Loucy (cell line): ENCODE data around the gene PDLIM7.

Experiments
- H2AFZ ChIP-seq: fragments of 200-600 bp; sonication (generic); 2 replicates; pipeline ENCODE4 v1.6.0; 2016; ENCODE audit warnings: antibody characterized with exemption, mild to moderate bottlenecking, low read length, moderate library complexity
- H3F3A ChIP-seq: fragments of 200-600 bp; 2 replicates; pipeline ENCODE4 v1.6.0; 2016; ENCODE audit warnings: antibody characterized with exemption, low read depth, mild to moderate bottlenecking
- H3K27me3 ChIP-seq: fragments of 200-600 bp; sonication (generic); 2 replicates; pipeline ENCODE4 v1.6.1; 2014; ENCODE audit warnings: low read length, mild to moderate bottlenecking; ENCODE audit not compliant: insufficient read depth, poor library complexity, severe bottlenecking
- H3K36me3 ChIP-seq: fragments of 200-600 bp; sonication (generic); 2 replicates; pipeline ENCODE4 v1.6.1; 2016; ENCODE audit warnings: low read length; ENCODE audit not compliant: insufficient read depth
- H3K4me1 ChIP-seq: fragments of 200-600 bp; sonication (generic); 2 replicates; pipeline ENCODE4 v1.5.1; 2014; ENCODE audit warnings: low read length, mild to moderate bottlenecking; ENCODE audit not compliant: insufficient read depth, poor library complexity, severe bottlenecking
- H3K4me2 ChIP-seq: fragments of 200-600 bp; sonication (generic); 2 replicates; pipeline ENCODE4 v1.6.0; 2014; ENCODE audit warnings: antibody characterized with exemption, low read length, low read depth, mild to moderate bottlenecking; ENCODE audit not compliant: poor library complexity, severe bottlenecking
- H3K4me3 ChIP-seq: fragments of 200-600 bp; sonication (generic); 2 replicates; pipeline ENCODE4 v1.5.1; 2014; ENCODE audit warnings: low read length, mild to moderate bottlenecking, mixed read lengths; ENCODE audit not compliant: poor library complexity, severe bottlenecking
- H3K79me2 ChIP-seq: fragments of 200-600 bp; sonication (generic); 2 replicates; pipeline ENCODE4 v1.6.1; 2014; ENCODE audit warnings: low read length; ENCODE audit not compliant: insufficient read depth
- H3K9ac ChIP-seq: fragments of 200-600 bp; sonication (generic); 2 replicates; pipeline ENCODE4 v1.6.0; 2014; ENCODE audit warnings: mild to moderate bottlenecking, low read depth, low read length, moderate library complexity; ENCODE audit not compliant: poor library complexity, severe bottlenecking
- H3K9me2 ChIP-seq: fragments of 200-600 bp; sonication (generic); replicated peaks from 2 replicates; pipeline ENCODE4 v1.6.1; 2016; ENCODE audit warnings: low read depth, low read length, mixed read lengths
- H3K9me3 ChIP-seq: fragments of 200-600 bp; sonication (generic); 2 replicates; pipeline ENCODE4 v1.6.1; 2014; ENCODE audit warnings: mild to moderate bottlenecking, antibody characterized with exemption, low read length, low read depth; ENCODE audit not compliant: insufficient read depth
- H4K20me1 ChIP-seq: fragments of 200-600 bp; sonication (generic); 2 replicates; pipeline ENCODE4 v1.6.0; 2014; ENCODE audit warnings: antibody characterized with exemption, low read length, mild to moderate bottlenecking; ENCODE audit not compliant: insufficient read depth, poor library complexity, severe bottlenecking
- CTCF ChIP-seq: fragments of 200-600 bp; sonication (generic); conservative IDR thresholded peaks from 2 replicates; pipeline ENCODE4 v1.5.1; 2014; ENCODE audit warnings: mild to moderate bottlenecking, antibody characterized with exemption, low read length
- EZH2phosphoT487 ChIP-seq: fragments of 200-600 bp; IDR thresholded peaks from 2 replicates; pipeline ENCODE4 v1.6.1; 2018; ENCODE audit warnings: antibody characterized with exemption, mild to moderate bottlenecking, moderate library complexity, borderline replicate concordance

The PDLIM7 gene

GRCh38 chr5:177524941-177525655, 27.7 kb upstream of the PDLIM7 start:
- Histone ChIP-seq H3K79me2 (no peaks in the 10 kb centered on the region), H3K4me3 (no peak overlapping the region), H2AFZ (no peak overlapping the region), H3K27me3 (no peaks in the 10 kb centered on the region), H3K9ac (no peak overlapping the region), H3F3A (no peaks in the 10 kb centered on the region), H3K9me2 (no peaks in the 10 kb centered on the region), H3K4me2 (no peak overlapping the region), H3K9me3 (no peaks in the 10 kb centered on the region), H3K4me1 (peaks cover 7% of the 10 kb centered on the region), H3K36me3 (peaks cover 3% of the 10 kb centered on the region; the same call in 1 of the 2 replicates), H4K20me1 (no peaks in the 10 kb centered on the region)
- no peak for TF ChIP-seq EZH2phosphoT487
- 0 out of 2 replicates have a peak, but pooled peaks have one; percentile 12 for TF ChIP-seq CTCF

- Histone ChIP-seq H3K36me3 (peaks cover 3% of the 10 kb centered on the region; the same call in 1 of the 2 replicates), H3K4me1 (peaks cover 7% of the 10 kb centered on the region), H4K20me1 (no peaks in the 10 kb centered on the region), H3K27me3 (no peaks in the 10 kb centered on the region), H3K9ac (no peak overlapping the region), H2AFZ (no peak overlapping the region), H3K9me2 (no peaks in the 10 kb centered on the region), H3K4me3 (no peak overlapping the region), H3K4me2 (no peak overlapping the region), H3F3A (no peaks in the 10 kb centered on the region), H3K9me3 (no peaks in the 10 kb centered on the region), H3K79me2 (no peaks in the 10 kb centered on the region; the same call in 1 of the 2 replicates)
- TF ChIP-seq EZH2phosphoT487 (no peak), CTCF (no peak)
Measured at GRCh38 chr5:177524539-177524900, 27.1 kb upstream of the PDLIM7 start.

GRCh38 chr5:177523711-177524538, 26.5 kb upstream of the PDLIM7 start:
- Histone ChIP-seq H3K4me2 (no peak overlapping the region), H3K9me2 (no peaks in the 10 kb centered on the region), H3K36me3 (peaks cover 3% of the 10 kb centered on the region; the same call in 1 of the 2 replicates), H3K4me1 (peaks cover 7% of the 10 kb centered on the region), H3K27me3 (no peaks in the 10 kb centered on the region), H3K9me3 (no peaks in the 10 kb centered on the region), H4K20me1 (no peaks in the 10 kb centered on the region), H2AFZ (no peak overlapping the region), H3K4me3 (no peak overlapping the region), H3K79me2 (peaks cover 1% of the 10 kb centered on the region; the same call in 1 of the 2 replicates), H3F3A (no peaks in the 10 kb centered on the region), H3K9ac (no peak overlapping the region)
- no peak for TF ChIP-seq EZH2phosphoT487
- no peak for TF ChIP-seq CTCF
